Measurements from ENCODE around the gene CHD2. TPM values are rescaled to one million over a fixed set of nuclear protein-coding genes. Genes with fewer than 3 reads are reported as not detected.

CHD2 gene
- total RNA-seq, 2 donors from 2014 or later, result 63.9 to 70.0 TPM

GRCh38 chr15:93067649-93068085, 167.5 kb downstream of the CHD2 start:
- Histone ChIP-seq H3K27me3 (no peaks in the 10 kb centered on the region), H3K4me3 (no peak overlapping the region), H3K36me3 (replicated peaks in 1 of 2; ENCODE audit: insufficient read depth in 1 of 2, low read depth in 2 of 2) (no peaks in the 10 kb centered on the region), H3K27ac (no peak overlapping the region), H3K9me3 (no peaks in the 10 kb centered on the region), H3K4me1 (peaks cover 20% of the 10 kb centered on the region)
- WGBS, 2 donors, result 66 to 78% methylated on average over 2 to 4 of the region's 4 CpGs
- DNase-seq, result no peak
- ATAC-seq, result no peak
- intact Hi-C loops (cut with DNase I), result no loop called here
- TF ChIP-seq POLR2A (IDR thresholded peaks at IDR 0.05) (no peak), CTCF (IDR thresholded peaks at IDR 0.05) (no peak)

- H3K4me1 ChIP-seq, result peaks cover 18% of the 10 kb centered on the region
- no peak overlapping the region for H3K27ac ChIP-seq
- no peaks in the 10 kb centered on the region for H3K27me3 ChIP-seq
- no peak overlapping the region for H3K4me3 ChIP-seq
- H3K36me3 ChIP-seq (replicated peaks in 1 of 2; ENCODE audit: insufficient read depth in 1 of 2, low read depth in 2 of 2), result no peaks in the 10 kb centered on the region
- intact Hi-C loops (cut with DNase I), result no loop called here
- no peak for ATAC-seq
- no peak for DNase-seq
- TF ChIP-seq CTCF (IDR thresholded peaks at IDR 0.05) (no peak), POLR2A (IDR thresholded peaks at IDR 0.05) (no peak)
- no peaks in the 10 kb centered on the region for H3K9me3 ChIP-seq
- 93 to 94% methylated on average over 6 of the region's 6 CpGs for WGBS, 2 donors
These were observed 168.6 kb downstream of the CHD2 start for GRCh38 chr15:93068581-93069199.

- Histone ChIP-seq H3K4me1 (peaks cover 14% of the 10 kb centered on the region), H3K9me3 (no peaks in the 10 kb centered on the region), H3K27ac (no peak overlapping the region), H3K4me3 (no peak overlapping the region), H3K27me3 (no peaks in the 10 kb centered on the region), H3K36me3 (replicated peaks in 1 of 2; ENCODE audit: insufficient read depth in 1 of 2, low read depth in 2 of 2) (no peaks in the 10 kb centered on the region)
- DNase-seq (no peak), ATAC-seq (no peak)
- intact Hi-C loops (cut with DNase I), result no loop called here
- 72 to 75% methylated on average over 10 of the region's 10 CpGs for WGBS, 2 donors
- no peak for TF ChIP-seq POLR2A (IDR thresholded peaks at IDR 0.05)
- no peak for TF ChIP-seq CTCF (IDR thresholded peaks at IDR 0.05)
These were observed 170.0 kb downstream of the CHD2 start for GRCh38 chr15:93070132-93070531.

- no peaks in the 10 kb centered on the region for H3K36me3 ChIP-seq (replicated peaks in 1 of 2; ENCODE audit: insufficient read depth in 1 of 2, low read depth in 2 of 2)
- H3K4me3 ChIP-seq, result no peak overlapping the region
- H3K4me1 ChIP-seq, result peaks cover 14% of the 10 kb centered on the region
- intact Hi-C loops (cut with DNase I), result no loop called here
- ATAC-seq (no peak), DNase-seq (no peak)
- WGBS, 2 donors, result 61 to 69% methylated on average over 10 of the region's 10 CpGs
- peak overlapping the region in 2 of 4 donors; percentile 16 to 17 for H3K27ac ChIP-seq
- H3K27me3 ChIP-seq, result no peaks in the 10 kb centered on the region
- TF ChIP-seq POLR2A (IDR thresholded peaks at IDR 0.05) (no peak), CTCF (IDR thresholded peaks at IDR 0.05) (no peak)
- no peaks in the 10 kb centered on the region for H3K9me3 ChIP-seq
These were observed 170.6 kb downstream of the CHD2 start for GRCh38 chr15:93070551-93071296.
